ENCODE results near the gene PIF1. TPM values are rescaled to one million over a fixed set of nuclear protein-coding genes. Genes with fewer than 3 reads are reported as not detected.

Gene PIF1
- total RNA-seq, 2 experiments from 2014 or later: 82.9 to 126 TPM

DNA sequence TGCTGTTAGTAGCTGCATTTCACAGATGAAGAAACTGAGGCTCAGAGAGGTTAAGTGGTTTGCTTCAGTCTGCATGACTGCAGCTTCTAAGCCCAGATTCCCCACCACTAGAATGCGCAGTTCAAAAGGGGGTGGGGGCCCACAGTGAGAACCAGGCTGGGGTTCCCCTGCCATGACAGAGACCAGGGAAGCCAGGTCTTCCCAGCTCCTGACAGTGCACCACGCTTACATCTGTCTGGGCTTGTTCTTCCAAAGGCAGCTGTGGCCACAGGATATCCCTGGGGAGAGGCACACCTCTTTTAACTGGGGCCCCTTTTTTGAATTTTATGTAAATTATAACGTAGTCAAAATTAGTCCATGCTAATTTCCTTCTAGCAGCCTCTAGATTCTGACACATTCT lies 21.6 kb upstream of the PIF1 start:
- Histone ChIP-seq H2AFZ (ENCODE audit: low read length) (no peak overlapping the region), H3K36me3 (ENCODE audit: insufficient read depth, low read length) (peaks cover 33% of the 10 kb centered on the region), H3K4me3 (ENCODE audit: low read depth, low read length, poor library complexity, severe bottlenecking) (no peak overlapping the region), H3K27ac (ENCODE audit: low read depth, low read length, poor library complexity, severe bottlenecking) (no peak overlapping the region), H3K9me2 (ENCODE audit: insufficient read depth, low read length) (no peaks in the 10 kb centered on the region), H3K4me1 (ENCODE audit: insufficient read depth, low read length, poor library complexity, severe bottlenecking) (peaks cover 52% of the 10 kb centered on the region), H3K4me2 (ENCODE audit: low read length) (peak overlapping the region; percentile 42), H3K9me3 (ENCODE audit: low read length) (no peaks in the 10 kb centered on the region), H3K79me2 (ENCODE audit: insufficient read depth, low read depth, low read length) (peaks cover 34% of the 10 kb centered on the region), H4K20me1 (ENCODE audit: insufficient read depth, low read length) (0 out of 2 replicates have a peak, but pooled peaks cover 4% of the 10 kb centered on the region)
- no peak for TF ChIP-seq EZH2phosphoT487 (IDR thresholded peaks at IDR 0.05; ENCODE audit: borderline replicate concordance, low read depth, low read length)
- TF ChIP-seq, protein P1, sequence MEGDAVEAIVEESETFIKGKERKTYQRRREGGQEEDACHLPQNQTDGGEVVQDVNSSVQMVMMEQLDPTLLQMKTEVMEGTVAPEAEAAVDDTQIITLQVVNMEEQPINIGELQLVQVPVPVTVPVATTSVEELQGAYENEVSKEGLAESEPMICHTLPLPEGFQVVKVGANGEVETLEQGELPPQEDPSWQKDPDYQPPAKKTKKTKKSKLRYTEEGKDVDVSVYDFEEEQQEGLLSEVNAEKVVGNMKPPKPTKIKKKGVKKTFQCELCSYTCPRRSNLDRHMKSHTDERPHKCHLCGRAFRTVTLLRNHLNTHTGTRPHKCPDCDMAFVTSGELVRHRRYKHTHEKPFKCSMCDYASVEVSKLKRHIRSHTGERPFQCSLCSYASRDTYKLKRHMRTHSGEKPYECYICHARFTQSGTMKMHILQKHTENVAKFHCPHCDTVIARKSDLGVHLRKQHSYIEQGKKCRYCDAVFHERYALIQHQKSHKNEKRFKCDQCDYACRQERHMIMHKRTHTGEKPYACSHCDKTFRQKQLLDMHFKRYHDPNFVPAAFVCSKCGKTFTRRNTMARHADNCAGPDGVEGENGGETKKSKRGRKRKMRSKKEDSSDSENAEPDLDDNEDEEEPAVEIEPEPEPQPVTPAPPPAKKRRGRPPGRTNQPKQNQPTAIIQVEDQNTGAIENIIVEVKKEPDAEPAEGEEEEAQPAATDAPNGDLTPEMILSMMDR (conservative IDR thresholded peaks at IDR 0.05; ENCODE audit: low read length): no peak
- intact Hi-C loops (cut with micrococcal nuclease; ENCODE audit: unreplicated experiment): no loop called here
- CTCF ChIA-PET (ENCODE audit: unreplicated experiment): no interaction called here
- no TSS peak for BruUV-seq (replicated peaks)
- no peak for DNase-seq (ENCODE audit: low spot score)
- POLR2A ChIA-PET: interaction anchor here (0.7 to 1.0 kb wide), 2 partner anchors 47 to 440 kb away, joined by 3 to 5 read pairs; partner anchors contain the start of gene PARP16

DNA sequence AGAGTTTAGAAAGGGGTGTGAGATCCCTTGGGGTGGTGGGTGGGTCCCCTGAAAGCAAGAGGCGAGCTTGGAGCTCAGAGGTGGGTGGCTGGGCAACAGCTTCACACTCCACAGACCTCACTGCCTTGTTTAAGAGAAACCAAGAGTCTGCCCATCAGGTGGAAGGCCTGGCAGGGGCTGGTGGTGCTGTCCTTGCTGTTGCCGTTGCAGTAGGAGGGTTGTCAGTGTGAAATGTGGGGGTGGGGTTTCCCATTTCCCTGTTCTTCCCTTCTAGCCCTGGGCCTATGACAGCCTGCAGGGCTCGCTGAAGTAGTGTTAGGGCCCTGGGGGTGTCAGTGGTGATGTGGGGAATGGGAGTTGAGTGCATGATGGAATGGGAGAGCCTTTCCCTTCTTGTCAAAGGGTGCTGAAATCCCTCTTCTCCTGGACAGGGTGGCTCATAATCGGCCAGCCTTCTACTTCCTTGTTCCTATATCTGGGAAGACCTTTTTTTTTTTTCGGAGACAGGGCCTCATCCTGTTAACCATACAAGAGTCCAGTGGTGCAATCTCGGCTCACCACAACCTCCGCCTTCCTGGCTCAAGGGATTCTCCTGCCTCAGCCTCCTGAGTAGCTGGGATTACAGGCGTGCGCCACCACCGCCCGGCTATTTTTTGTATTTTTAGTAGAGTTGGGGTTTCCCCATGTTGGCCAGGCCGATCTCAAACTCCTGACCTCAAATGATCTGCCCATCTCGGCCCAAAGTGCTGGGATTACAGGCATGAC lies 20.6 kb upstream of the PIF1 start:
- Histone ChIP-seq H3K79me2 (ENCODE audit: insufficient read depth, low read depth, low read length) (peaks cover 36% of the 10 kb centered on the region), H3K27ac (ENCODE audit: low read depth, low read length, poor library complexity, severe bottlenecking) (no peak overlapping the region), H3K9me2 (ENCODE audit: insufficient read depth, low read length) (no peaks in the 10 kb centered on the region), H3K4me1 (ENCODE audit: insufficient read depth, low read length, poor library complexity, severe bottlenecking) (peaks cover 56% of the 10 kb centered on the region), H3K4me2 (ENCODE audit: low read length) (peak overlapping the region; percentile 95), H3K4me3 (ENCODE audit: low read depth, low read length, poor library complexity, severe bottlenecking) (no peak overlapping the region), H4K20me1 (ENCODE audit: insufficient read depth, low read length) (0 out of 2 replicates have a peak, but pooled peaks cover 4% of the 10 kb centered on the region), H3K36me3 (ENCODE audit: insufficient read depth, low read length) (peaks cover 25% of the 10 kb centered on the region), H2AFZ (ENCODE audit: low read length) (no peak overlapping the region), H3K9me3 (ENCODE audit: low read length) (no peaks in the 10 kb centered on the region)
- DNase-seq (ENCODE audit: low spot score): no peak
- no peak for TF ChIP-seq EZH2phosphoT487 (IDR thresholded peaks at IDR 0.05; ENCODE audit: borderline replicate concordance, low read depth, low read length)
- TF ChIP-seq, protein P1 (conservative IDR thresholded peaks at IDR 0.05; ENCODE audit: low read length): no peak
- POLR2A ChIA-PET: no interaction called here
- BruUV-seq (replicated peaks): no TSS peak
- intact Hi-C loops (cut with micrococcal nuclease; ENCODE audit: unreplicated experiment): no loop called here
- CTCF ChIA-PET (ENCODE audit: unreplicated experiment): no interaction called here

DNA sequence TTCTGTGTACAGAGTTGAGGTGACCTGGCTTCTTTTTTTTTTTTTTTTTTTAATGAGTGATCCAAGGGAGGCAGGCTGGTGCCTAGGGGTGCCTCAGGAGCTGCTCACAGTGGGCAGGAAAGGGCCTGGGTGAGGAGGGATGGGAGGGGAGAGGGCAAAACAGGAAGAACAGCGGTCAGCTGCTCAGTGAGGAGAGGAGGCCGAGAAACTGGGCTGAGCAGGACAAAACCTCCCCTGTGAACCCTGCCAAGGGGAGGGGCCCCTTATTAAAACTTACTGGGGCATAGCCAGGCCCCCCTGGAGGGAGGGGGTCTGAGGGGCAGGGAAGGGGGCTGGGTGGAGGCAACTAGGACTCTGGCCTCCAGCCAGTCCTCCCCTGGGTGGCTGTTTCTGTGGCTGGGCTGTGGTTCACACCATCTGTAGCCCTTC lies 19.8 kb upstream of the PIF1 start:
- Histone ChIP-seq H3K4me3 (ENCODE audit: low read depth, low read length, poor library complexity, severe bottlenecking) (peak overlapping the region; percentile 92), H3K27ac (ENCODE audit: low read depth, low read length, poor library complexity, severe bottlenecking) (peak overlapping the region; percentile 46), H3K4me1 (ENCODE audit: insufficient read depth, low read length, poor library complexity, severe bottlenecking) (peaks cover 63% of the 10 kb centered on the region), H4K20me1 (ENCODE audit: insufficient read depth, low read length) (0 out of 2 replicates have a peak, but pooled peaks cover 4% of the 10 kb centered on the region), H3K9me3 (ENCODE audit: low read length) (no peaks in the 10 kb centered on the region), H2AFZ (ENCODE audit: low read length) (no peak overlapping the region), H3K4me2 (ENCODE audit: low read length) (peak overlapping the region; percentile 95), H3K9me2 (ENCODE audit: insufficient read depth, low read length) (no peaks in the 10 kb centered on the region), H3K36me3 (ENCODE audit: insufficient read depth, low read length) (peaks cover 17% of the 10 kb centered on the region), H3K79me2 (ENCODE audit: insufficient read depth, low read depth, low read length) (peaks cover 36% of the 10 kb centered on the region)
- POLR2A ChIA-PET: interaction anchor here (2.3 kb wide), 1 partner anchor 49 kb away, joined by 13 read pairs; no protein-coding TSS in a partner anchor
- intact Hi-C loops (cut with micrococcal nuclease; ENCODE audit: unreplicated experiment): no loop called here
- no TSS peak for BruUV-seq (replicated peaks)
- DNase-seq (ENCODE audit: low spot score): peak; percentile 28
- TF ChIP-seq EZH2phosphoT487 (IDR thresholded peaks at IDR 0.05; ENCODE audit: borderline replicate concordance, low read depth, low read length): no peak
- TF ChIP-seq, protein P1 (conservative IDR thresholded peaks at IDR 0.05; ENCODE audit: low read length): no peak
- CTCF ChIA-PET (ENCODE audit: unreplicated experiment): no interaction called here
